Upper lobe of right lung (tissue), 1 donor: ENCODE results near the gene KCNQ2. TPM values are rescaled to one million over a fixed set of nuclear protein-coding genes. Genes with fewer than 3 reads are reported as not detected.

Experiments used
- ATAC-seq: fragments of 200-7000 bp; cut with Tn5 transposase; one replicate; pipeline ENCODE4 v1.9.1; 2020; ENCODE audit warnings: mild to moderate bottlenecking, moderate library complexity
- DNase-seq: peaks from one replicate; pipeline ENCODE4 v3.0.0-alpha.2; 2020
- H3K27ac ChIP-seq: fragments of 200-600 bp; one replicate; pipeline ENCODE4 v1.8.0; 2022
- H3K27me3 ChIP-seq: fragments of 200-600 bp; one replicate; pipeline ENCODE4 v1.8.0; 2022; ENCODE audit warnings: mild to moderate bottlenecking
- H3K36me3 ChIP-seq: fragments of 200-600 bp; one replicate; pipeline ENCODE4 v1.8.0; 2022
- H3K4me1 ChIP-seq: fragments of 200-600 bp; one replicate; pipeline ENCODE4 v1.8.0; 2022
- H3K4me3 ChIP-seq: fragments of 200-600 bp; one replicate; pipeline ENCODE4 v1.8.0; 2022; ENCODE audit warnings: mild to moderate bottlenecking
- H3K9me3 ChIP-seq: fragments of 200-600 bp; one replicate; pipeline ENCODE4 v1.8.0; 2022
- CTCF ChIP-seq: fragments of 200-600 bp; IDR thresholded peaks from one replicate; pipeline ENCODE4 v1.8.0; 2022; ENCODE audit warnings: antibody characterized with exemption
- intact Hi-C: fragments of 100-400 bp; cut with DNase I; formaldehyde crosslinking; loops from one replicate; pipeline ENCODE4 v1.11.0; 2022
- total RNA-seq: library from RNA; stranded (reverse); fragmentation: NEBNext Ultra II Directional; extraction: Animal tissue kit (Norgen Biotek cat#: 25700); gene quantifications from one replicate; pipeline ENCODE4 v1.2.1, GENCODE V29; 2021
- donor health status: DM: no; HTN: yes; CAD: no; lungs with severe emphysema.

The KCNQ2 gene
- total RNA-seq, 1 donor from 2014 or later = not detected

- H3K27me3 ChIP-seq = peaks cover 44% of the 10 kb centered on the region
Observed at GRCh38 chr20:63371291-63371865, 101.1 kb downstream of the KCNQ2 start.

GRCh38 chr20:63370618-63371187, 101.8 kb downstream of the KCNQ2 start:
- peaks cover 40% of the 10 kb centered on the region for H3K27me3 ChIP-seq
- no peak for ATAC-seq
- no peak for TF ChIP-seq CTCF
- H3K4me3 ChIP-seq = no peak overlapping the region
- intact Hi-C loops = no loop called here
- no peaks in the 10 kb centered on the region for H3K9me3 ChIP-seq
- DNase-seq = no peak
- no peak overlapping the region for H3K27ac ChIP-seq
- H3K4me1 ChIP-seq = no peaks in the 10 kb centered on the region
- no peaks in the 10 kb centered on the region for H3K36me3 ChIP-seq

More at GRCh38 chr20:63371291-63371865, 101.1 kb downstream of the KCNQ2 start:
- Histone ChIP-seq H3K36me3 (no peaks in the 10 kb centered on the region), H3K9me3 (no peaks in the 10 kb centered on the region), H3K4me1 (no peaks in the 10 kb centered on the region), H3K27ac (no peak overlapping the region), H3K4me3 (no peak overlapping the region)
- no peak for TF ChIP-seq CTCF
- intact Hi-C loops = no loop called here
- ATAC-seq (no peak), DNase-seq (no peak)

GRCh38 chr20:63369724-63370617, 102.5 kb downstream of the KCNQ2 start:
- no peaks in the 10 kb centered on the region for H3K9me3 ChIP-seq
- H3K27ac ChIP-seq = no peak overlapping the region
- TF ChIP-seq CTCF = no peak
- ATAC-seq (no peak), DNase-seq (no peak)
- intact Hi-C loops = no loop called here
- H3K4me3 ChIP-seq = no peak overlapping the region
- no peaks in the 10 kb centered on the region for H3K4me1 ChIP-seq
- no peaks in the 10 kb centered on the region for H3K36me3 ChIP-seq
- peaks cover 47% of the 10 kb centered on the region for H3K27me3 ChIP-seq

GRCh38 chr20:63369024-63369530, 103.4 kb downstream of the KCNQ2 start:
- intact Hi-C loops = no loop called here
- DNase-seq = no peak
- H3K36me3 ChIP-seq = no peaks in the 10 kb centered on the region
- no peak for ATAC-seq
- peaks cover 41% of the 10 kb centered on the region for H3K27me3 ChIP-seq
- TF ChIP-seq CTCF = no peak
- no peaks in the 10 kb centered on the region for H3K4me1 ChIP-seq
- no peaks in the 10 kb centered on the region for H3K9me3 ChIP-seq
- H3K4me3 ChIP-seq = no peak overlapping the region
- no peak overlapping the region for H3K27ac ChIP-seq

- Histone ChIP-seq H3K4me3 (no peak overlapping the region), H3K27ac (no peak overlapping the region), H3K36me3 (no peaks in the 10 kb centered on the region), H3K27me3 (peaks cover 44% of the 10 kb centered on the region), H3K4me1 (no peaks in the 10 kb centered on the region), H3K9me3 (no peaks in the 10 kb centered on the region)
- no peak for TF ChIP-seq CTCF
- intact Hi-C loops = no loop called here
- DNase-seq (no peak), ATAC-seq (no peak)
Observed at GRCh38 chr20:63368151-63368550, 104.3 kb downstream of the KCNQ2 start.
